ENCODE measurements around the gene ANXA6.

Gene ANXA6

DNA sequence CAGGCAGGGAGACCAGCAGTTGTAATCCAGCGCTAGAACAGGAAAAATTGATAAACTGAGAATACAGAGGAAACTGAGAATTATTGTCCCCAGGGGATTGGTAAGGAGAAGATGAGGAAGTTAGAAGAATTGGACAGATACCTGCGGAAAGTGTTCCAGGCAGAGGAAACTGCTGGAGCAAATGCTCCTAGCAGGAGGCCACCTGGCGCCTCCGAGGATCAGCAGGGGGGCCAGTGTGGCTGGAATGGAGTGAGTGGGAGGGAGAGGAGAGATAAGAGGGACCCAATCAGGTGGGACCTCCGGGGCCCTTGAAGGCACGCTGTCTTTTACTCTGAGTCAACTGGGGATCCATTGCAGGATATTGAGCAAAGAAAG, 695 bp upstream of the ANXA6 start (continued):
- TF ChIP-seq INSM2 (tag by site-specific recombination; IDR thresholded peaks at IDR 0.05) (no peak), ZNF280D (tag by site-specific recombination; IDR thresholded peaks at IDR 0.05) (no peak), KLF17 (tag by site-specific recombination; IDR thresholded peaks at IDR 0.05) (peak; percentile 61), ZNF596 (tag by site-specific recombination; IDR thresholded peaks at IDR 0.05) (no peak), ZBTB49 (tag by site-specific recombination; IDR thresholded peaks at IDR 0.05; ENCODE audit: low read depth) (no peak), ZNF560 (tag by site-specific recombination; IDR thresholded peaks at IDR 0.05; ENCODE audit: borderline replicate concordance) (no peak), ZIC2 (tag by site-specific recombination; IDR thresholded peaks at IDR 0.05) (peak; percentile 82), KLF7 (tag by site-specific recombination; IDR thresholded peaks at IDR 0.05; ENCODE audit: borderline replicate concordance) (no peak), ZNF677 (tag by site-specific recombination; IDR thresholded peaks at IDR 0.05) (no peak), ZNF704 (tag by site-specific recombination; IDR thresholded peaks at IDR 0.05) (no peak)
- TF ChIP-seq, protein P1, sequence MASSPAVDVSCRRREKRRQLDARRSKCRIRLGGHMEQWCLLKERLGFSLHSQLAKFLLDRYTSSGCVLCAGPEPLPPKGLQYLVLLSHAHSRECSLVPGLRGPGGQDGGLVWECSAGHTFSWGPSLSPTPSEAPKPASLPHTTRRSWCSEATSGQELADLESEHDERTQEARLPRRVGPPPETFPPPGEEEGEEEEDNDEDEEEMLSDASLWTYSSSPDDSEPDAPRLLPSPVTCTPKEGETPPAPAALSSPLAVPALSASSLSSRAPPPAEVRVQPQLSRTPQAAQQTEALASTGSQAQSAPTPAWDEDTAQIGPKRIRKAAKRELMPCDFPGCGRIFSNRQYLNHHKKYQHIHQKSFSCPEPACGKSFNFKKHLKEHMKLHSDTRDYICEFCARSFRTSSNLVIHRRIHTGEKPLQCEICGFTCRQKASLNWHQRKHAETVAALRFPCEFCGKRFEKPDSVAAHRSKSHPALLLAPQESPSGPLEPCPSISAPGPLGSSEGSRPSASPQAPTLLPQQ (tag by site-specific recombination; IDR thresholded peaks at IDR 0.05): peak; percentile 61

DNA sequence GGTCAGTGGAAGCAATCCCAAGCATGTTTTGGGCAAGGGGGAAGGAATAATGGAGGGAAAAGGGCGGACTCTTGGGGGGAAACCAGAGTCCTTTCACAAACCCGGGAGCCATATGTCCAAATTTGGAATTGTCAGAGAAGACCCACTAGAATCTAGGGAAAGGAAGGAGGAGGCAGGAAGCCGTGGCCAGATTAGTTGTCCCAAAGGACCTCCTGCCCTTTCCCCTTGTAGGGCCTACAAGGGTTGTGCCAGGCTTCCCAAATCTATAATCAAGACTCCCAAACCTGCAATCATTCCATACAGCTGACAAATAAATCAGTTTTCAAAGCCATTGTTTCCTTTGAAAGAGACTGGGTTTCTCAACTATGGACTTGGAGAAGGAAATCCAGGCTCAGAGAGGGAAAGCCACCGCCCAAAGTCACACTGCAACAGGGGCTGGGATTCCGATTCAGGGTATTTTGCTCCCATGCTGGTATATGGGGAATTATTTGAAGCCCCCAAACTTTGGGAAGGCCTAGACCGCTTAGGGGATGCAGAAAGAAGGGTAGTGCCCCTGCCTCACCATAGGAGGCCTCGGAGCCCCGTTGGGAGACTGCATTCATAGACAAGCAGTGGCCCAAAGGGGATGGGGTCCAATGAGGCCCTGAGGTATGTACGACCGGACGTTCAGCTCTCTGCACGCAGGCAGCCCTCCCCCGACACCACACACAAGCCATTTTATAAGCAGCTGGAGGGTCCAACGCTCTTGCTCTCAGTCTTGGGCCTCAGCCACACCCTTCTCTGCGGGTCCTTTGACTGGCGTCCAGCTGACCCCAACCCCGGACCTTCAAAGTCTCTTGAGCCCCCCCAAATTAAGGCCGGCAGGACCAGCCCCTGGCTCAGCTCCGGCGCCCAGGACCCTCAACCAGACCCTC, 815 bp downstream of the ANXA6 start:
- Histone ChIP-seq H3K27ac (ENCODE audit: extremely low read depth, low read depth, low read length) (peak overlapping the region; percentile 48; the same call in 1 of the 2 replicates), H3K36me3 (ENCODE audit: control insufficient read depth in 2 of 2, insufficient read depth in 1 of 2, low read length in 2 of 2) (peaks cover 0 to 3% of the 10 kb centered on the region in 2 experiments; a peak in 1 of 3 replicates), H3K9me3 (ENCODE audit: control insufficient read depth, insufficient read depth, low read depth, low read length) (no peaks in the 10 kb centered on the region), H3K4me3 (ENCODE audit: low read depth, low read length) (peak overlapping the region; percentile 67), H3K4me1 (ENCODE audit: control insufficient read depth, insufficient read depth, low read length) (peaks cover 22% of the 10 kb centered on the region)
- POLR2A ChIA-PET: interaction anchor here (0.6 kb wide), 2 partner anchors 75 to 96 kb away, joined by 3 read pairs; partner anchors contain the start of gene GM2A
- CTCF ChIA-PET: interaction anchor here (0.6 to 1.2 kb wide), 4 partner anchors 27 to 107 kb away, joined by 3 to 6 read pairs (median 4); no protein-coding TSS in a partner anchor
- TF ChIP-seq, protein P2, sequence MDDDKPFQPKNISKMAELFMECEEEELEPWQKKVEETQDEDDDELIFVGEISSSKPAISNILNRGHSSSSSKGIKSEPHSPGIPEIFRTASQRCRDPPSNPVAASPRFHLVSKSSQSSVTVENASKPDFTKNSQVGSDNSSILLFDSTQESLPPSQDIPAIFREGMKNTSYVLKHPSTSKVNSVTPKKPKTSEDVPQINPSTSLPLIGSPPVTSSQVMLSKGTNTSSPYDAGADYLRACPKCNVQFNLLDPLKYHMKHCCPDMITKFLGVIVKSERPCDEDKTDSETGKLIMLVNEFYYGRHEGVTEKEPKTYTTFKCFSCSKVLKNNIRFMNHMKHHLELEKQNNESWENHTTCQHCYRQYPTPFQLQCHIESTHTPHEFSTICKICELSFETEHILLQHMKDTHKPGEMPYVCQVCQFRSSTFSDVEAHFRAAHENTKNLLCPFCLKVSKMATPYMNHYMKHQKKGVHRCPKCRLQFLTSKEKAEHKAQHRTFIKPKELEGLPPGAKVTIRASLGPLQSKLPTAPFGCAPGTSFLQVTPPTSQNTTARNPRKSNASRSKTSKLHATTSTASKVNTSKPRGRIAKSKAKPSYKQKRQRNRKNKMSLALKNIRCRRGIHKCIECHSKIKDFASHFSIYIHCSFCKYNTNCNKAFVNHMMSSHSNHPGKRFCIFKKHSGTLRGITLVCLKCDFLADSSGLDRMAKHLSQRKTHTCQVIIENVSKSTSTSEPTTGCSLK (tag by site-specific recombination; IDR thresholded peaks at IDR 0.05): no peak
- 0 out of 2 replicates have a peak, but pooled peaks have one; percentile 11 for TF ChIP-seq ZNF610 (tag by site-specific recombination; IDR thresholded peaks at IDR 0.05; ENCODE audit: borderline replicate concordance)
- TF ChIP-seq ZNF19 (tag by site-specific recombination; IDR thresholded peaks at IDR 0.05; ENCODE audit: low read depth): no peak
- TF ChIP-seq ZNF768 (tag by site-specific recombination; IDR thresholded peaks at IDR 0.05): peak; percentile 70
- no peak for TF ChIP-seq ZNF548 (tag by site-specific recombination; IDR thresholded peaks at IDR 0.05)
- TF ChIP-seq HOXC10 (CRISPR knock-in tag; IDR thresholded peaks at IDR 0.05): peak; percentile 56; the same call in 1 of the 2 replicates

Measured in HEK293 (cell line).